ENCODE data around the gene C20orf202.

Gene C20orf202

GRCh38 chr20:1202762-1203504 lies at the start of gene C20orf202:
Gene C20orf202 (plus strand): TSS chr20:1203454. CDS start chr20:1203586, 132 bp downstream.
- H3K9ac ChIP-seq, result no peak within 1 kb of the TSS
- no peaks in the 10 kb centered on the region for H3K27me3 ChIP-seq
- no peaks in the 10 kb centered on the region for H3K36me3 ChIP-seq
- H3K27ac ChIP-seq, result no peak within 1 kb of the TSS
- H3K4me1 ChIP-seq, result peaks cover 0 to 8% (median 2%) of the 10 kb centered on the region in 10 experiments; a peak in 3 of 20 replicates
- TF ChIP-seq Cebpa-rat (IDR thresholded peaks at IDR 0.05), result no peak
- peak within 1 kb of the TSS in 3 of 11 experiments; percentile 15 to 26 (median 20); a peak in 3 of 22 replicates for H3K4me2 ChIP-seq
- H4K20me1 ChIP-seq, result no peaks in the 10 kb centered on the region
- no peak within 1 kb of the TSS for H3K4me3 ChIP-seq
- no peaks in the 10 kb centered on the region for H3K9me3 ChIP-seq (replicated peaks in 1 of 11)

GRCh38 chr20:1154226-1154625 lies 49.0 kb upstream of the C20orf202 start:
- Histone ChIP-seq H3K4me1 (peaks cover 0 to 15% (median 3%) of the 10 kb centered on the region in 10 experiments; a peak in 7 of 20 replicates), H3K27me3 (no peaks in the 10 kb centered on the region), H3K4me3 (no peak overlapping the region), H4K20me1 (peaks cover 0 to 55% (median 8%) of the 10 kb centered on the region in 11 experiments; a peak in 10 of 22 replicates), H3K9ac (no peak overlapping the region), H3K9me3 (replicated peaks in 1 of 11) (peaks cover 14 to 22% (median 18%) of the 10 kb centered on the region in 11 experiments; a peak in 21 of 22 replicates), H3K27ac (no peak overlapping the region), H3K36me3 (peaks cover 71 to 100% (median 91%) of the 10 kb centered on the region in 11 experiments), H3K4me2 (no peak overlapping the region)
- TF ChIP-seq Cebpa-rat (IDR thresholded peaks at IDR 0.05), result no peak

- peaks cover 0 to 15% (median 3%) of the 10 kb centered on the region in 10 experiments; a peak in 7 of 20 replicates for H3K4me1 ChIP-seq
- H3K27me3 ChIP-seq, result no peaks in the 10 kb centered on the region
- no peak overlapping the region for H3K9ac ChIP-seq
- no peak for TF ChIP-seq Cebpa-rat (IDR thresholded peaks at IDR 0.05)
- no peak overlapping the region for H3K27ac ChIP-seq
- H3K4me3 ChIP-seq, result no peak overlapping the region
- peaks cover 0 to 54% (median 11%) of the 10 kb centered on the region in 11 experiments; a peak in 11 of 22 replicates for H4K20me1 ChIP-seq
- peaks cover 14 to 22% (median 18%) of the 10 kb centered on the region in 11 experiments; a peak in 21 of 22 replicates for H3K9me3 ChIP-seq (replicated peaks in 1 of 11)
- H3K36me3 ChIP-seq, result peaks cover 71 to 100% (median 92%) of the 10 kb centered on the region in 11 experiments
- H3K4me2 ChIP-seq, result no peak overlapping the region
Measured at GRCh38 chr20:1154691-1155090, 48.6 kb upstream of the C20orf202 start.

- Histone ChIP-seq H3K9me3 (replicated peaks in 1 of 11) (peaks cover 14 to 22% (median 18%) of the 10 kb centered on the region in 11 experiments; a peak in 21 of 22 replicates), H3K27ac (no peak overlapping the region), H3K36me3 (peaks cover 74 to 100% (median 92%) of the 10 kb centered on the region in 11 experiments), H3K27me3 (no peaks in the 10 kb centered on the region), H3K4me1 (peaks cover 0 to 15% (median 1%) of the 10 kb centered on the region in 10 experiments; a peak in 7 of 20 replicates), H3K4me3 (no peak overlapping the region), H4K20me1 (peaks cover 0 to 48% (median 11%) of the 10 kb centered on the region in 11 experiments; a peak in 11 of 22 replicates), H3K4me2 (no peak overlapping the region), H3K9ac (no peak overlapping the region)
- no peak for TF ChIP-seq Cebpa-rat (IDR thresholded peaks at IDR 0.05)
Measured at GRCh38 chr20:1155342-1155741, 47.9 kb upstream of the C20orf202 start.

- H3K9me3 ChIP-seq (replicated peaks in 1 of 11), result peaks cover 8 to 11% (median 9%) of the 10 kb centered on the region in 11 experiments; a peak in 19 of 22 replicates
- H3K4me2 ChIP-seq, result no peak overlapping the region
- H3K9ac ChIP-seq, result no peak overlapping the region
- H3K4me1 ChIP-seq, result peaks cover 0 to 31% (median 23%) of the 10 kb centered on the region in 10 experiments; a peak in 14 of 20 replicates
- H4K20me1 ChIP-seq, result peaks cover 0 to 60% (median 29%) of the 10 kb centered on the region in 11 experiments; a peak in 18 of 22 replicates
- H3K36me3 ChIP-seq, result peaks cover 71 to 100% (median 85%) of the 10 kb centered on the region in 11 experiments
- H3K27me3 ChIP-seq, result no peaks in the 10 kb centered on the region
- no peak for TF ChIP-seq Cebpa-rat (IDR thresholded peaks at IDR 0.05)
- no peak overlapping the region for H3K4me3 ChIP-seq
- no peak overlapping the region for H3K27ac ChIP-seq
Measured at GRCh38 chr20:1160496-1160895, 42.8 kb upstream of the C20orf202 start.

GRCh38 chr20:1160991-1161390 lies 42.3 kb upstream of the C20orf202 start:
- peaks cover 71 to 100% (median 85%) of the 10 kb centered on the region in 11 experiments for H3K36me3 ChIP-seq

GRCh38 chr20:1163105-1163504 lies 40.1 kb upstream of the C20orf202 start:
- Histone ChIP-seq H3K4me3 (no peak overlapping the region), H4K20me1 (peaks cover 0 to 60% (median 29%) of the 10 kb centered on the region in 11 experiments; a peak in 18 of 22 replicates)
- TF ChIP-seq Cebpa-rat (IDR thresholded peaks at IDR 0.05), result no peak

More at GRCh38 chr20:1160991-1161390, 42.3 kb upstream of the C20orf202 start:
- Histone ChIP-seq H3K9ac (no peak overlapping the region), H4K20me1 (peaks cover 0 to 60% (median 29%) of the 10 kb centered on the region in 11 experiments; a peak in 18 of 22 replicates), H3K4me2 (0 out of 22 replicates have a peak overlapping the region, but pooled peaks of 2 of the 11 experiments have one; percentile 23 to 68), H3K4me3 (no peak overlapping the region), H3K9me3 (replicated peaks in 1 of 11) (peaks cover 3 to 6% (median 4%) of the 10 kb centered on the region in 11 experiments; a peak in 11 of 22 replicates), H3K27ac (no peak overlapping the region), H3K27me3 (no peaks in the 10 kb centered on the region), H3K4me1 (peaks cover 0 to 36% (median 25%) of the 10 kb centered on the region in 10 experiments; a peak in 14 of 20 replicates)
- TF ChIP-seq Cebpa-rat (IDR thresholded peaks at IDR 0.05), result no peak

GRCh38 chr20:1163653-1164052 lies 39.6 kb upstream of the C20orf202 start:
- Histone ChIP-seq H3K4me2 (peak overlapping the region in 7 of 11 experiments; percentile 67 to 81 (median 73); a peak in 11 of 22 replicates), H3K36me3 (peaks cover 85 to 100% (median 90%) of the 10 kb centered on the region in 11 experiments)

More at GRCh38 chr20:1163105-1163504, 40.1 kb upstream of the C20orf202 start:
- H3K9me3 ChIP-seq (replicated peaks in 1 of 11), result no peaks in the 10 kb centered on the region
- peaks cover 0 to 36% (median 25%) of the 10 kb centered on the region in 10 experiments; a peak in 14 of 20 replicates for H3K4me1 ChIP-seq
- no peaks in the 10 kb centered on the region for H3K27me3 ChIP-seq
- H3K27ac ChIP-seq, result 0 out of 22 replicates have a peak overlapping the region, but pooled peaks of 1 of the 11 experiments have one; percentile 9
- H3K9ac ChIP-seq, result peak overlapping the region in 4 of 11 experiments; percentile 35 to 42 (median 38); a peak in 3 of 22 replicates
- H3K36me3 ChIP-seq, result peaks cover 80 to 100% (median 90%) of the 10 kb centered on the region in 11 experiments
- peak overlapping the region in 8 of 11 experiments; percentile 40 to 81 (median 70); a peak in 17 of 22 replicates for H3K4me2 ChIP-seq

More at GRCh38 chr20:1163653-1164052, 39.6 kb upstream of the C20orf202 start:
- Histone ChIP-seq H4K20me1 (peaks cover 0 to 60% (median 29%) of the 10 kb centered on the region in 11 experiments; a peak in 18 of 22 replicates), H3K27ac (no peak overlapping the region), H3K27me3 (no peaks in the 10 kb centered on the region), H3K9me3 (replicated peaks in 1 of 11) (no peaks in the 10 kb centered on the region), H3K9ac (no peak overlapping the region), H3K4me1 (peaks cover 0 to 36% (median 25%) of the 10 kb centered on the region in 10 experiments; a peak in 14 of 20 replicates), H3K4me3 (no peak overlapping the region)
- TF ChIP-seq Cebpa-rat (IDR thresholded peaks at IDR 0.05), result no peak

Data from BLaER1 treated with 17β-estradiol and CSF1 and Interleukin-3, amounts not matched to agents 10 nM and 100 nM (cell line).